GM18951 (cell line): ENCODE measurements around the gene GARIN3.
"Not testable (repeated sequence)": the region's sequence is repeated elsewhere in the genome, so short reads cannot be mapped to it uniquely, and the experiment has no call there.

Experiments
- POLR2A ChIP-seq: IDR thresholded peaks from 4 replicates; pipeline ENCODE4 v1.6.1; 2011; ENCODE audit warnings: mild to moderate bottlenecking; ENCODE audit not compliant: insufficient read length, insufficient read depth; ENCODE audit errors: extremely low read depth
- in situ Hi-C: fragments of 300-500 bp; cut with MboI; formaldehyde crosslinking; loops from one replicate; pipeline ENCODE4 v1.12.0; 2022; ENCODE audit warnings: low sequenced_read_pairs, mixed read lengths, inconsistent platforms; ENCODE audit not compliant: unreplicated experiment

The GARIN3 gene

DNA sequence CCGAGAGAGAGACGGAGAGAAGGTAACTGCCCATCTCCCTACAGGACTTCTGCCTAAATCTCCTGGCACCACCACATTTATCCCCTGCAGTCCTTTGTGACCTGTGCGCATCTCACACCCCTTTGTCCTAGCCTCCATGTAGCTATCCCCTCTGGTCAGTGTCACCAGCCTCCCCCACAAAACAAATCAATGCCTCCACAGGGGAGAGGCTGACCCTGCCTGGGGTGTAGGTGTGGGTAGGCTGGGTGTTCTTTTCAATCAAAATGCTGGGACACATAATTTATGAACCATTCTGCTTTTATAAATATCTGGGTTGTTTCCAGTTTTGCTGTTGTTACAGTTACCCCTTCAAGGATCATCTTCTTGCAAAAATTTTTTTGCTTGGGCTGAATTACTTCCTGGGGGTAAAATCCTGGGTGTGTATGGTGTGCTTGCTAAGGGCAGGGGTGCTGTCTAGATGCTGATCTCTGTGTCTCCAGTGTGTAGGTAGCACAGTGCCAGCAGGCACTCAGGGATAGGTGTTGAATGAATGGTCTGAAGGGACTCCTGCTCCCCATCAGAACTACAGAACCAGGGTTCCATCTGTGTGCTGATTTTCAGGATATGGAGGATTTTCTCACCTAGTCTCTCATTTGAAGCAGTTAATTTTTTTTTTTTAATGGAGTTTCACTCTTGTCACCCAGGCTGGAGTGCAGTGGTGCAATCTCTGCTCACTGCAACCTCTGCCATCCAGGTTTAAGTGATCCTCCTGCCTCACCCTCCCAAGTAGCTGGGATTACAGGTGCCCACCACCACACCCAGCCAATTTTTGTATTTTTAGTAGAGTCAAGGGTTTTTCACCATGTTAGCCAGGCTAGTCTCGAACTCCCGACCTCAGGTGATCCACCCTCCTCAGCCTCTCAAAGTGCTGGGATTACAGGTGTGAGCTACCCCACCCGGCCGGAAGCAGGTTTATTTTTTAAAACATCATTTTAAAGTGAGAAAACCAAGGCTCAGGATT is at the start of gene GARIN3:
Gene GARIN3, minus strand, starts transcription at position 51 of the 1,000 bp plus-strand sequence. CDS start 96 bp downstream, outside the sequence.
- TF ChIP-seq POLR2A = no peak
- in situ Hi-C loops = no loop called here

DNA sequence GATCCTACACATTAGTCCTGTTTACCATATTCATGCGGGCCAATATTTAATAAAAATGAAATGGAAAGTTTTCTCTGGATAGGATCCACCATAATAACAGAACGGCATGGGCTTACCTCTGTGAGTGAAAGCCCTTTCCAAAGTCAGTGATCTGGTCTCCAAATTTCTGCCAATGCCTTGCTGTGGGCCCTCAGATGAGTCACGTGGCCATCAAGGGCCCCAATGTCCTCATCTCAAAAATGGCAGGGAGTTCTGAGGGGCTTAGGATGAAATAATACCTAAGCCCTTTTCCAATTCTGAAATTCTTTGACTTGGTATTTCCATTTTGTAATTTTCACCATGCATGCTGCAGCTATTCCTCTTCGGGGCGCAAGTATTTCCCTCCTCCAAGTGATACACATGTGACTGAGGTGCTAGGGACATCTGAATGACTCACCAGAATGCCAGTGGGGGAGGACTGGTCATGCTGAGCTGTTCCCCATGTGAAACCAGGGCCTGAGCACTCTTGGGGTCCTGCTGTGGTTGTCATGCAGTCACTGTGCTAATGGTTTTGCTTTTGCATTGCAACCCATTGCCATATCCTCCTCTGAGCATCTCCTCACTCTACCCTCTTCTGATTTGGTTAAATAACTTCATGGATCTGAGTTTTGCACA is 49.6 kb upstream of the GARIN3 start:
- TF ChIP-seq POLR2A = no peak
- in situ Hi-C loops = no loop called here

DNA sequence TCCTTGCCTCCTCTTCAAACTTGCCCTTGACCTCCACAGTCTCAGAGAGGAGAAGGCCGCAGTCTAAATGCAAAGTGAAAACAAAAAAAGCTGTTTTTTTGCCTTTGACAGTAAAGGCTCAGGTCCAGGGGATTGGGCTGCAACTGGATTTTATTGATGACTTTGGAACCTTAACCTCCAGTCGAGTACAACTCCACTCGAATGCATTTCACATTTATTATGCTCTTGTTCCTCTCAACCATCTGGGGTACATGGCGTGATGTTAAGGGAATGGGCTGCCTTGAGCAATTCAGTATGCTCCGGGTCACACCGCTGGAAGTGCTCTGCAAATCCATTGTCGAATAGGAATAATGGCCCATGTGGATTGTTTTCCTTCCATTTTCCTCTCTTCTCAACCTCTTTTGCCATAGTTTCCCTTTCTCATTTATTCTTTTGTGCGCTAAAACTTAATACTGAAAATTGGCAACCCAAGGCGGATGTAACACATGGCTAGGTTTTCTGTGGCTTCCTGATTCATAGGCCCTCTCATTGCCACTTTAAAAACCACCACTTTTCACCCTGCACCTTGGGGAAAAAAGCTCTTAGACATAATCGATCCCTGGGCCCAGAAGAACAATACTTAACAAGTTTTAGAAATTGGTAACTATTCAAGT is 48.9 kb upstream of the GARIN3 start:
- TF ChIP-seq POLR2A = no peak
- in situ Hi-C loops = no loop called here

DNA sequence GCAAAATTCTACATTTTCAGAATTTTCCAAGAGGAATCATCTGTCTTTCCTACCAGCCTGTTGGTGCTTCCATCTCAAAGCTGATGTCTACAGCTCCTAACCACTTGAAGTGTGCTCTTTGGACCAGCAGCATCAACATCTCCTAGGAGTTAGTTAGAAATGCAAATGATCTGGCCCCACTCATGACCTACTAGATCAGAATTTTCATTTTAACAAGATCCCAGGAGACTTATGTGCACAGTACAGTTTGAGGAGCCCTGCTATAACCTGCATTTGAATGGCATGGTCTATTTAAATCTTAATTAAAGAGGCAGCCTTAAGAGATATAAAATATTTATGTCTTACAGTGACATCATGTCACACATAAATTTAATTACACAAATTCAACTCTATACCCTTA is 48.4 kb upstream of the GARIN3 start:
- in situ Hi-C loops = no loop called here
- TF ChIP-seq POLR2A = no peak

DNA sequence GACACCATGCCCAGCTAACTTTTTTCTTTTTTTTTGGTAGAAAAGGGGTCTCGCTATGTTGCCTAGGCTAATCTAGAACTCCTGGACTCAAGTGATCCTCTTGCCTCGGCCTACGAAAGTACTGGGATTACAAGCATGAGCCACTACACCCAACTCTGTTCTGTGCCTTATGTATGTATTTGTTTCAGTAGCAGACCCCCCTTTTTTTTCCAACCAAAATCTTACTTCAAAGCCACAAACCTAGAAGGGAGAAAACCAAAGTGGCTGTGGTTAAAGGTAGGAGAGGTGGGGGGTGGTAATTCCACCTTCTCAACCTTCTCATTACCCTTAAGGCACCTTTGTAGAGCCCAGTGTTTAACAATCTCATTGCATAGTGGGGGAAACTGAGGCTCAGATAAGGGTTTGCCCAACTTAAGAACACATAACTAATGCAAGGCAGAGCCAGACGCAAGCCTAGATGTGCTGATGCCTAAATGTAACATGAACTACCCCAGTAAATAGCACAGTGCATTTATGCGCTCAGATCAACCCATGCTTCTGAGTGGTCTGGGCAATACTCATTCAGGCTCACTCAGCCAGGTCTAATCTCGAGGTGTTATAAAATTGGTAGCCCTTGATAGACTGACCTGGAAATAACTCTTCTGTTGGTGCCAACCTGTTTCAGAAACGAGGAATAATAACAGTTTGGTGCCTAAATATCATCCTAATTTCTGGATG is 47.6 kb upstream of the GARIN3 start:
- TF ChIP-seq POLR2A = no peak
- in situ Hi-C loops = no loop called here

DNA sequence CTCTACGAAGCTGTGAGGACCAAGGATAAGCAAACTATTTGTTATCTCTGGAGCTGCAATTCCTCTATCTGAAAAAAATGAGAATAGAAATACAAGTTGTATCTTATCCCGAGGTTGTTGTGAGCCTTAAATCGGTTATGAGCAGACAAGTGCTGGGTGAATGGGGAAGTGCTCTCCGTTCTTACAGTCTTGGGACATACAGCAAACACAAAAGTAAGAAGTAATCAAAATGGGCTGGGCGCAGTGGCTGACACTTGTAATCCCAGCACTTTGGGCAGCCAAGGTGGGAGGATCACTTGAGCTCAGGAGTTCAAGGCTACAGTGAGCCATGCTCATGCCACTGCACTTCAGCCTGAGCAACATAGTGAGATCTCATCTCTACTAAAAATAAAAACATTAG is 46.2 kb upstream of the GARIN3 start:
- in situ Hi-C loops = no loop called here
- no peak for TF ChIP-seq POLR2A

DNA sequence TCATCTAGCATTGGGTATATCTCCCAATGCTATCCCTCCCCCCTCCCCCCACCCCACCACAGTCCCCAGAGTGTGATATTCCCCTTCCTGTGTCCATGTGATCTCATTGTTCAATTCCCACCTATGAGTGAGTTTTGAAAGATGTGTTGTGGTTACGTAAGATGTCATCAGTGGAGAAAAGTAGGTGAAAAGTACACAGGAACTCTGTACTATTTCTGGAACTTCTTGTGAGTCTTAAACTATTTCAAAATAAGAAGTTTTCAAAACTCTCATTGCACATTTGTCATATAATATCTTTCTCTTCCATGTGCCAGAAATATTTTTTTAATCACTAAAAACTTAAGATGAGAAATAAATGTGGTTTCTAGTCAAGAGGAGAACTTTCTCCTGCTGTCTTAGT is 44.6 kb upstream of the GARIN3 start:
- in situ Hi-C loops = not testable (repeated sequence)

DNA sequence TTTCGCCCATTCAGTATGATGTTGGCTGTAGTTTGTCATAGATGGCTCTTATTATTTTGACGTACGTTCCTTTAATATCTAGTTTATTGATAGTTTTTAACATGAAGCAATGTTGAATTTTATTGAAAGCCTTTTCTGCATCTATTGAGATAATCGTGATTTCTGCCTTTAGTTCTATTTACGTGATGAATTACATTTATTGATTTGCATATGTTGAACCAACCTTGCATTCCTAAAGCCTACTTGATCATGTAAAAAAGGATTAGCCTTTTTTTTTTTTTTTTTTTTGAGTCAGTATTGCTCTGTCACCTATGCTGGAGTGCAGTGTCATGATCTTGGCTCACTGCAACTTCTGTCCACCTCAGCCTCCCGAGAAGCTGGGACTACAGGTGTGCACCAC is 39.6 kb upstream of the GARIN3 start:
- TF ChIP-seq POLR2A = no peak
- in situ Hi-C loops = no loop called here

DNA sequence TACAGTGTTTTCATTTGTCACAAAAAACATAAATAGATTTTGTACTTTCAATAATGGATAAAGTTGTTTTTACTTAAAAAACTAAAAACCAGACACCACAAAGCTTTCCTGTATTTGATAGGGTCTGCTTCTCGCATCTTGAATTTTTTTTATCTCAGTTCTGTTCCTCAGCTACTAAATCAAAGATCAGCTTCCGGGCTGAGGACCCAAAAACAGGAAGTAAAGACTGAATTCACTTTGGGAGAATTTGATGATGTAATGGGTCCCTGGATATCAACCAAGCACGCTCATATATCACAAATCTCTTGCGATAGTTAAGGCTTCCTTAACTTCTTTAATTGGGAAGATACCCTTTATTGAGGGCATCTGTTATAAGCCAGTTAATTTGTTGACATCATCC is 38.7 kb upstream of the GARIN3 start:
- no peak for TF ChIP-seq POLR2A
- in situ Hi-C loops = no loop called here

DNA sequence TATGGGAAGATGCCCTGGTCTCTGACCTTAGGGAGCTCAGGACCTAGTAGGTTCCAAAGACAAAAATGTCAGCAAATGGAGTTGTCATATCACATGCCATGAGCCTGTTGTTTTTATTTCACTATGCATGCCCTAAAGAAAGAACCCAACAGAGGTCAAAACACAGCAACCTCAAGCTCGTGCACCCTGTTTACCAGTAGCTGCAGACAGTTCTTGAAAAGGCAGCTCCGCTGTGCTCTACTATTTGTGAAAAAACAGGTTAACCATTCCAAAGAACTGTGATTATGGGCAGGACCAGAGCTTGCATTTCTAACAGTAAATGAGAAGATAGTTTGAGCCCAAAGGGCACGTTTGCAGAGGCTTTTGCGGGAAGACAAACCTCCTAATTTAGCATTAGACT is 37.4 kb upstream of the GARIN3 start:
- TF ChIP-seq POLR2A = no peak
- in situ Hi-C loops = no loop called here

DNA sequence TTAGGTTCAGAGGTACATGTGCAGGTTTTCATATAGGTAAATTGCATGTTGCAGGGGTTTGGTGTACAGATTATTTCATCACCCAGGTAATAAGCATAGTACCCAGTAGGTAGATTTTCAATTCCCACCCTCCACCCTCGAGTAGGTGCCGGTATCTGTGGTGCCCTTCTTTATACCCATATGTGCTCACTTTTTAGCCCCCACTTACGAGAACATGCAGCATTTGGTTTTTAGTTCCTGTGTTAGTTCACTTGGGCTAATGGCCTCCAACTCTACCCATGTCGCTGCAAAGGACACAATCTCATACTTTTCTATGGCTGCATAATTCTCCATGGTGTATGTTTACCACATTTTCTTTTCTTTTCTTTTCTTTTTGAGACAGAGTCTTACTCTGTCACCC is 35.8 kb upstream of the GARIN3 start:
- no peak for TF ChIP-seq POLR2A
- in situ Hi-C loops = no loop called here

DNA sequence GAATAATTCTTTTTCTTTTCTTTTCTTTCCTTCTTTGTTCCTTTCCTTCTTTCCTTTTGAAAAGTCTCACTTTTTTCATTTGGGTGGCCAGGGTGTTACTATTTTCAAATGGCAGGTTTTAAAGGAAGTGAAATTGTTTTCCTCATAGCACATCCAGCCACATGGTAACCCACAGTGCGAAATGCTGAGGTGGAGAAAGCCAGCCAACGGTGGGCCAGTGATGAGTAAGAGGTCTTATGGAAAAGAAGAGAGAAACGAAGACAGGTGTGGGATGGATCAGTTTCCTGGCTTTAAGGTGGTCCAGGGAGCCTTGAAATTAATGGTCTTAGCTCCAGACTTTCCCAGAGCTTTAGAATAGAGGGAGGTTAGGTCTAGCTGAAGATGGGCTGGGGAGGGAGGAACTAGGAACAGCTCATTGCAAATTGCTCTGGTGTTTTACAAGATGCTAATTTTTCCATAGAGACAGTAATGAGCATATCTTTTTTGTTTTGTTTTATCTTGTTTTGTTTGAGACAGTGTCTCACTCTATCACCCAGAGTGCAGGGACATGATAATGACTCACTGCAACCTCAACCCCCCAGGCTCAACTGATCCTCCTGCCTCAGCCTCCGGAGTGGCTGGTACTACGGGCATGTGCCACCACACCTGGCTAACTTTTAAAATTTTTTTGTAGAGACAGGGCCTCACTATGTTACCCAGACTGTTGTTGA is 32.4 kb upstream of the GARIN3 start:
- in situ Hi-C loops = no loop called here
- TF ChIP-seq POLR2A = no peak
